Fibroblast of mammary gland (primary cell): ENCODE data around the gene ZFP36L2.

Experiments used
- DNase-seq: peaks from one replicate; pipeline ENCODE4 v3.0.0-alpha.2; 2010; ENCODE audit warnings: low read depth
- H3K4me3 ChIP-seq: 2 replicates; pipeline ENCODE4 v1.5.1; 2011; ENCODE audit warnings: low read depth, mild to moderate bottlenecking, low read length, moderate library complexity; ENCODE audit not compliant: control insufficient read depth
- CTCF ChIP-seq: conservative IDR thresholded peaks from 2 replicates; pipeline ENCODE4 v1.5.1; 2011; ENCODE audit warnings: low read depth, low read length, inconsistent platforms; ENCODE audit not compliant: control insufficient read depth, insufficient read depth

ZFP36L2 gene

GRCh38 chr2:43176449-43176848 is 50.0 kb downstream of the ZFP36L2 start:
- no peak for TF ChIP-seq CTCF
- H3K4me3 ChIP-seq, result no peak overlapping the region
- no peak for DNase-seq

GRCh38 chr2:43175876-43176275 is 50.5 kb downstream of the ZFP36L2 start:
- TF ChIP-seq CTCF, result no peak
- DNase-seq, result no peak
- no peak overlapping the region for H3K4me3 ChIP-seq

DNA sequence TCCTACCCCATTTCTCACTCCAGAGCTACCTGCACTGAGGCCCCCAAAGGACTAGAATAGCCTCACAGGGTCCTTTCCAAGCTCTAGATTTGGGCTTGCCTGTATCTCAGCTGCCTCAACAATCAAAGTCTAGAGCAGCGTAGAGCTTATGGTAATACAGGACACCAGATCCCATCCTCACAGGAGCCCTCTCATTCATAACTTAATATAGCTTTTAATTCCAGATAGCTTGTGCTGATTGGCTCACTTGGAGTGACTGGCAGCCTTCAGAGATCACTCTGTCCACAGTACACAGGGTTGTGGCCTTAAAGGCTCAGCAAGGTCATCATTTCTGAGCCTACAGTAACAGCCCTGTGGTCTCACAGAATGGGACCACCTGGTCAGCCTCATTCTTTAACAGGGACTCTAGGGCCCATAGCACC is 51.4 kb downstream of the ZFP36L2 start:
- H3K4me3 ChIP-seq, result no peak overlapping the region
- peak; percentile 51 for DNase-seq
- TF ChIP-seq CTCF, result no peak

- no peak for TF ChIP-seq CTCF
- no peak overlapping the region for H3K4me3 ChIP-seq
- no peak for DNase-seq
Measured at GRCh38 chr2:43174368-43174916, 52.0 kb downstream of the ZFP36L2 start.
